HEK293 (cell line): Measurements from ENCODE around the gene LPCAT1.

Source experiments
- CTCF ChIA-PET: fragments of 350-600 bp; formaldehyde crosslinking; extraction: SDS; loops from one replicate; lab custom pipeline; 2021; ENCODE audit warnings: antibody characterized with exemption; lab: Yijun Ruan, JAX
- POLR2A ChIA-PET: fragments of 300-600 bp; formaldehyde crosslinking; extraction: SDS; loops from one replicate; lab custom pipeline; 2020; ENCODE audit warnings: antibody characterized with exemption, inconsistent platforms; lab: Yijun Ruan, JAX
- H3K27ac ChIP-seq: fragments of 200-500 bp; sonication (Bioruptor generic); 2 replicates; pipeline ENCODE4 v1.5.1; 2014; ENCODE audit warnings: low read depth, low read length, control low read depth, inconsistent platforms; ENCODE audit errors: extremely low read depth
- H3K36me3 ChIP-seq, 2 experiments: fragments of 200-500 bp in 1 of 2; sonication (Bioruptor generic) in 1 of 2; 1 replicate in 1 of 2; 2 replicates in 1 of 2; pipeline ENCODE4 v1.5.1; 2014 to 2017; ENCODE audit warnings: inconsistent platforms in 2 of 2, low read length in 2 of 2; ENCODE audit not compliant: control insufficient read depth in 2 of 2, insufficient read depth in 1 of 2
- H3K4me1 ChIP-seq: fragments of 200-500 bp; sonication (Bioruptor generic); 2 replicates; pipeline ENCODE4 v1.5.1; 2014; ENCODE audit warnings: mild to moderate bottlenecking, low read length, inconsistent platforms; ENCODE audit not compliant: control insufficient read depth, insufficient read depth
- H3K4me3 ChIP-seq: 2 replicates; pipeline ENCODE4 v1.5.1; 2011; ENCODE audit warnings: low read depth, mild to moderate bottlenecking, control low read depth, low read length, moderate library complexity
- H3K9me3 ChIP-seq: fragments of 200-500 bp; sonication (Bioruptor generic); 2 replicates; pipeline ENCODE4 v1.5.1; 2014; ENCODE audit warnings: low read depth, low read length, inconsistent platforms; ENCODE audit not compliant: control insufficient read depth, insufficient read depth
- HOXC10 ChIP-seq: sonication (generic); formaldehyde crosslinking; IDR thresholded peaks from 2 replicates; pipeline ENCODE4 v1.8.1; 2023; ENCODE audit warnings: mild to moderate bottlenecking, missing genetic modification reagents
- PRDM1 ChIP-seq: fragments of 450-650 bp; formaldehyde crosslinking; IDR thresholded peaks from 2 replicates; pipeline ENCODE4; 2016; ENCODE audit warnings: missing biosample characterization, missing genetic modification characterization
- SCRT2 ChIP-seq: fragments of 450-650 bp; formaldehyde crosslinking; IDR thresholded peaks from 2 replicates; pipeline ENCODE4 v1.5.1; 2016; ENCODE audit warnings: missing biosample characterization, missing genetic modification characterization
- ZNF2 ChIP-seq: fragments of 450-650 bp; formaldehyde crosslinking; IDR thresholded peaks from 2 replicates; pipeline ENCODE4 v1.5.1; 2016; ENCODE audit warnings: missing biosample characterization, missing genetic modification characterization
- ZNF292 ChIP-seq: fragments of 450-650 bp; formaldehyde crosslinking; IDR thresholded peaks from 2 replicates; pipeline ENCODE4 v1.5.1; 2016; ENCODE audit warnings: low read depth, missing biosample characterization, missing genetic modification characterization, borderline replicate concordance
- ZNF335 ChIP-seq: fragments of 450-650 bp; formaldehyde crosslinking; conservative IDR thresholded peaks from 2 replicates; pipeline ENCODE4 v1.5.1; 2016; ENCODE audit warnings: missing biosample characterization, missing genetic modification characterization
- ZNF350 ChIP-seq: fragments of 450-650 bp; formaldehyde crosslinking; IDR thresholded peaks from 2 replicates; pipeline ENCODE4 v1.5.0; 2017; ENCODE audit warnings: missing biosample characterization, mild to moderate bottlenecking, missing genetic modification characterization
- ZNF394 ChIP-seq: fragments of 450-650 bp; formaldehyde crosslinking; IDR thresholded peaks from 2 replicates; pipeline ENCODE4 v1.5.1; 2016; ENCODE audit warnings: missing biosample characterization, missing genetic modification characterization, mild to moderate bottlenecking, moderate library complexity, borderline replicate concordance
- ZNF521 ChIP-seq: fragments of 450-650 bp; formaldehyde crosslinking; IDR thresholded peaks from 2 replicates; pipeline ENCODE4 v1.5.1; 2017; ENCODE audit warnings: missing biosample characterization, mild to moderate bottlenecking, missing genetic modification characterization
- ZNF571 ChIP-seq: fragments of 450-650 bp; formaldehyde crosslinking; IDR thresholded peaks from 2 replicates; pipeline ENCODE4 v1.5.0; 2017; ENCODE audit warnings: missing biosample characterization, missing genetic modification characterization
- ZNF610 ChIP-seq: fragments of 450-650 bp; formaldehyde crosslinking; IDR thresholded peaks from 2 replicates; pipeline ENCODE4 v1.5.1; 2016; ENCODE audit warnings: missing biosample characterization, missing genetic modification characterization, borderline replicate concordance
- ZNF623 ChIP-seq: fragments of 450-650 bp; formaldehyde crosslinking; IDR thresholded peaks from 2 replicates; pipeline ENCODE4 v1.5.1; 2016; ENCODE audit warnings: missing biosample characterization, missing genetic modification characterization
- ZNF768 ChIP-seq: fragments of 450-650 bp; formaldehyde crosslinking; IDR thresholded peaks from 2 replicates; pipeline ENCODE4 v1.5.1; 2018; ENCODE audit warnings: missing biosample characterization, mild to moderate bottlenecking, missing genetic modification characterization
- ZNF830 ChIP-seq: fragments of 450-650 bp; IDR thresholded peaks from 2 replicates; pipeline ENCODE4 v1.5.0; 2018; ENCODE audit warnings: missing biosample characterization, missing genetic modification characterization, low read depth, mild to moderate bottlenecking, moderate library complexity
- TF ChIP-seq, protein P1 (sequence below): fragments of 450-650 bp; formaldehyde crosslinking; IDR thresholded peaks from 2 replicates; pipeline ENCODE4 v1.5.1; 2016; ENCODE audit warnings: missing biosample characterization, missing genetic modification characterization
- TF ChIP-seq, protein P2 (sequence below): fragments of 450-650 bp; formaldehyde crosslinking; IDR thresholded peaks from 2 replicates; pipeline ENCODE4 v1.5.1; 2016; ENCODE audit warnings: missing biosample characterization, missing genetic modification characterization
- TF ChIP-seq, protein P3 (sequence below): fragments of 450-650 bp; formaldehyde crosslinking; IDR thresholded peaks from 2 replicates; pipeline ENCODE4 v1.5.1; 2017; ENCODE audit warnings: missing biosample characterization, missing genetic modification characterization
- TF ChIP-seq, protein P4 (sequence below): fragments of 450-650 bp; formaldehyde crosslinking; IDR thresholded peaks from 2 replicates; pipeline ENCODE4 v1.5.1; 2016; ENCODE audit warnings: missing biosample characterization, missing genetic modification characterization
- TF ChIP-seq, protein P5 (sequence below): fragments of 450-650 bp; formaldehyde crosslinking; IDR thresholded peaks from 2 replicates; pipeline ENCODE4 v1.5.1; 2016; ENCODE audit warnings: missing biosample characterization, missing genetic modification characterization
- TF ChIP-seq, protein P6 (sequence below): fragments of 450-650 bp; formaldehyde crosslinking; conservative IDR thresholded peaks from 2 replicates; pipeline ENCODE4 v1.5.1; 2016; ENCODE audit warnings: low read depth, missing biosample characterization, missing genetic modification characterization
- TF ChIP-seq, protein P7 (sequence below): fragments of 450-650 bp; formaldehyde crosslinking; IDR thresholded peaks from 2 replicates; pipeline ENCODE4 v1.5.1; 2016; ENCODE audit warnings: missing biosample characterization, missing genetic modification characterization, borderline replicate concordance

LPCAT1 gene

DNA sequence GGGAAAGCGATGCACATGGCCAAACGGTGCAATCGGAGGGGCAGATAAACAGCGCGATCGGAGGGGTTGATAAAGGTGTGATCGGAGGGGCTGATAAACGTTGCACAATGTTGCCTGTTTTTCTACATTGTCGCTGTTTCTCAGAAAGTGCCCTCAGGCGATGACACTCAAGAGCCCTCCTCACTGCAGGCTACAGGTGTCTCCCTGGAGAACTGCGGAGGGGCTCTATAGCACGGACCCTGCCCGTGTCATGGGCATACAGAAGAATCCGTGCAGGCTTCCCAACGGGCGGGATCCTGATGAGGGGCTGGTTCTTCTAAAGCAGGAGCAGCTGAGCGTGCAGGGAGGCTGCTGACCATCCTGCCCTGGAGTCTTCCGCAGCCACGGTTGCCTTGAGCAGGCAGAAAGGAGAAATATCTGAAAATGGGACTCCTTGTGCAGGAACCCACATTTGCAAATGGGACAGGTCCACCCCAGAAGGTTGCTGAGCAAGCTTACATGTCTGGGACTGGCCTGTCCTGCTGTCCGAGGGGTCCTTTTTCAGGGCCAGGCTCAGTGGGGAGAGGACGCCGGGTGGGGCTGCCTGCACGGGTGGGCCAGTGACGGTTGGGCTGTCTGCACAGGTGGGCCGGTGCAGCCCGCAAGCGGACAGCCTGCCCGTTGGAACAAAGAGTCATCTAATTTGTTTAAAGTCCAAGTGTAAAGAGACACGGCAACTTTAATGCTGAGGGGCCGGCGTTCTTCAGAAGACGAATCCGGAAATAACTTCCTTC lies 25.1 kb upstream of the LPCAT1 start:
- TF ChIP-seq, protein P1, sequence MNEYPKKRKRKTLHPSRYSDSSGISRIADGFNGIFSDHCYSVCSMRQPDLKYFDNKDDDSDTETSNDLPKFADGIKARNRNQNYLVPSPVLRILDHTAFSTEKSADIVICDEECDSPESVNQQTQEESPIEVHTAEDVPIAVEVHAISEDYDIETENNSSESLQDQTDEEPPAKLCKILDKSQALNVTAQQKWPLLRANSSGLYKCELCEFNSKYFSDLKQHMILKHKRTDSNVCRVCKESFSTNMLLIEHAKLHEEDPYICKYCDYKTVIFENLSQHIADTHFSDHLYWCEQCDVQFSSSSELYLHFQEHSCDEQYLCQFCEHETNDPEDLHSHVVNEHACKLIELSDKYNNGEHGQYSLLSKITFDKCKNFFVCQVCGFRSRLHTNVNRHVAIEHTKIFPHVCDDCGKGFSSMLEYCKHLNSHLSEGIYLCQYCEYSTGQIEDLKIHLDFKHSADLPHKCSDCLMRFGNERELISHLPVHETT = no peak
- TF ChIP-seq SCRT2 = peak; percentile 27; the same call in 1 of the 2 replicates
- Histone ChIP-seq H3K27ac (no peak overlapping the region), H3K36me3 (no peaks in the 10 kb centered on the region), H3K4me1 (no peaks in the 10 kb centered on the region), H3K4me3 (no peak overlapping the region), H3K9me3 (no peaks in the 10 kb centered on the region)
- CTCF ChIA-PET = interaction anchor here (1.3 kb wide), 2 partner anchors 69 kb away, joined by 3 to 4 read pairs; no protein-coding TSS in a partner anchor
- POLR2A ChIA-PET = no interaction called here

DNA sequence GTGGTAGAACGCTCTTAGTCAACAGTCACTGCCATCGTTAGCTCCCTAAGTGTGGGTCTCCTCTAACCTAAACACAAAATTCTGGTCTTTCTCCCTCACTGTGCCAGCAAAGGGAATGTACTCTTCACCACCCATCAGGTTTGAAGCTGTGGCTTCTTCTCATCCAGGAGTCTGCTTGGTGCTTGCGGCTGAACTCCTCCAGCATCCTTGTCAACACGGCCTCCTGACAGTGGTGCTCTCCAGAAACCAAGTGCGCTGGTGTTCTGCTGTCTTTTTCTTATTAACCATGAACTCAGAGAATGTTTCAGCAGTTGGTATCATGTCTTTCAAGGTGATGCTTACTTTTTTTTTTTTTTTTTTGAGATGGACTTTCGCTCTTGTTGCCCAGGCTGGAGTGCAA lies 23.9 kb upstream of the LPCAT1 start:
- CTCF ChIA-PET = interaction anchor here (1.3 kb wide), 1 partner anchor 68 kb away, joined by 3 read pairs; no protein-coding TSS in a partner anchor
- H3K27ac ChIP-seq = no peak overlapping the region

DNA sequence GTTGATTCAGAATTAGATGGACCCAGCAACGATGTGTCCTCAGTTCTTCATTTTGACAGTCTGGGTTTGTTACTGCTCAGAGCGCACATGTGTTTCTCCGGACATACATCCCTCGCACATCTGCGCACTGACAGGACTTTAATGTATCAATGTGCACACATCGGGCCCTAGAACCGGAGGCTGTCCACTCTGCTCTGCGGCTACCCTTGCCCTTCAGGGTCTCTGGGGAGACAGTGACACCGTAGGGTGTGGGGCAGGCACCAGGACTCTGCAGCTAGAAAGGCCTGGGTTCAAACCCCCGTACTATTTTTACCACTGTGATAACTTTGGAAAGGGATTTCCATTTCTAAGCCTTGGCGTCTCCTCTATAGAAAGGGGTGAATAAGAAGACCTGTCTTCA lies 23.5 kb upstream of the LPCAT1 start:
- H3K36me3 ChIP-seq = no peaks in the 10 kb centered on the region
- H3K9me3 ChIP-seq = no peaks in the 10 kb centered on the region
- H3K4me1 ChIP-seq = no peaks in the 10 kb centered on the region
- no peak overlapping the region for H3K27ac ChIP-seq
- ChIA-PET POLR2A (no interaction called here), CTCF (no interaction called here)
- no peak overlapping the region for H3K4me3 ChIP-seq
- no peak for TF ChIP-seq ZNF521 (tag by site-specific recombination)
- TF ChIP-seq, protein P2, sequence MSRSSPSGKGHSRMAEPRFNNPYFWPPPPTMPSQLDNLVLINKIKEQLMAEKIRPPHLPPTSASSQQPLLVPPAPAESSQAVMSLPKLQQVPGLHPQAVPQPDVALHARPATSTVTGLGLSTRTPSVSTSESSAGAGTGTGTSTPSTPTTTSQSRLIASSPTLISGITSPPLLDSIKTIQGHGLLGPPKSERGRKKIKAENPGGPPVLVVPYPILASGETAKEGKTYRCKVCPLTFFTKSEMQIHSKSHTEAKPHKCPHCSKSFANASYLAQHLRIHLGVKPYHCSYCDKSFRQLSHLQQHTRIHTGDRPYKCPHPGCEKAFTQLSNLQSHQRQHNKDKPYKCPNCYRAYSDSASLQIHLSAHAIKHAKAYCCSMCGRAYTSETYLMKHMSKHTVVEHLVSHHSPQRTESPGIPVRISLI = no peak
- no peak for TF ChIP-seq ZNF335 (tag by site-specific recombination)
- no peak for TF ChIP-seq ZNF394
- TF ChIP-seq ZNF292 (tag by site-specific recombination) = no peak
- TF ChIP-seq, protein P3, sequence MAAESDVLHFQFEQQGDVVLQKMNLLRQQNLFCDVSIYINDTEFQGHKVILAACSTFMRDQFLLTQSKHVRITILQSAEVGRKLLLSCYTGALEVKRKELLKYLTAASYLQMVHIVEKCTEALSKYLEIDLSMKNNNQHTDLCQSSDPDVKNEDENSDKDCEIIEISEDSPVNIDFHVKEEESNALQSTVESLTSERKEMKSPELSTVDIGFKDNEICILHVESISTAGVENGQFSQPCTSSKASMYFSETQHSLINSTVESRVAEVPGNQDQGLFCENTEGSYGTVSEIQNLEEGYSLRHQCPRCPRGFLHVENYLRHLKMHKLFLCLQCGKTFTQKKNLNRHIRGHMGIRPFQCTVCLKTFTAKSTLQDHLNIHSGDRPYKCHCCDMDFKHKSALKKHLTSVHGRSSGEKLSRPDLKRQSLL (tag by site-specific recombination) = no peak
- TF ChIP-seq, protein P4, sequence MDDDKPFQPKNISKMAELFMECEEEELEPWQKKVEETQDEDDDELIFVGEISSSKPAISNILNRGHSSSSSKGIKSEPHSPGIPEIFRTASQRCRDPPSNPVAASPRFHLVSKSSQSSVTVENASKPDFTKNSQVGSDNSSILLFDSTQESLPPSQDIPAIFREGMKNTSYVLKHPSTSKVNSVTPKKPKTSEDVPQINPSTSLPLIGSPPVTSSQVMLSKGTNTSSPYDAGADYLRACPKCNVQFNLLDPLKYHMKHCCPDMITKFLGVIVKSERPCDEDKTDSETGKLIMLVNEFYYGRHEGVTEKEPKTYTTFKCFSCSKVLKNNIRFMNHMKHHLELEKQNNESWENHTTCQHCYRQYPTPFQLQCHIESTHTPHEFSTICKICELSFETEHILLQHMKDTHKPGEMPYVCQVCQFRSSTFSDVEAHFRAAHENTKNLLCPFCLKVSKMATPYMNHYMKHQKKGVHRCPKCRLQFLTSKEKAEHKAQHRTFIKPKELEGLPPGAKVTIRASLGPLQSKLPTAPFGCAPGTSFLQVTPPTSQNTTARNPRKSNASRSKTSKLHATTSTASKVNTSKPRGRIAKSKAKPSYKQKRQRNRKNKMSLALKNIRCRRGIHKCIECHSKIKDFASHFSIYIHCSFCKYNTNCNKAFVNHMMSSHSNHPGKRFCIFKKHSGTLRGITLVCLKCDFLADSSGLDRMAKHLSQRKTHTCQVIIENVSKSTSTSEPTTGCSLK (tag by site-specific recombination) = no peak

More for the DNA sequence above, 23.9 kb upstream of the LPCAT1 start:
- no peak overlapping the region for H3K4me3 ChIP-seq
- H3K36me3 ChIP-seq = no peaks in the 10 kb centered on the region
- TF ChIP-seq, protein P5, sequence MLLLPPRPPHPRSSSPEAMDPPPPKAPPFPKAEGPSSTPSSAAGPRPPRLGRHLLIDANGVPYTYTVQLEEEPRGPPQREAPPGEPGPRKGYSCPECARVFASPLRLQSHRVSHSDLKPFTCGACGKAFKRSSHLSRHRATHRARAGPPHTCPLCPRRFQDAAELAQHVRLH = no peak
- TF ChIP-seq ZNF830 (tag by site-specific recombination) (no peak), HOXC10 (no peak), ZNF571 (tag by site-specific recombination) (no peak), ZNF350 (tag by site-specific recombination) (no peak), ZNF768 (tag by site-specific recombination) (no peak), ZNF2 (tag by site-specific recombination) (no peak), ZNF610 (tag by site-specific recombination) (no peak), ZNF623 (no peak), PRDM1 (tag by site-specific recombination) (no peak)
- TF ChIP-seq, protein P6, sequence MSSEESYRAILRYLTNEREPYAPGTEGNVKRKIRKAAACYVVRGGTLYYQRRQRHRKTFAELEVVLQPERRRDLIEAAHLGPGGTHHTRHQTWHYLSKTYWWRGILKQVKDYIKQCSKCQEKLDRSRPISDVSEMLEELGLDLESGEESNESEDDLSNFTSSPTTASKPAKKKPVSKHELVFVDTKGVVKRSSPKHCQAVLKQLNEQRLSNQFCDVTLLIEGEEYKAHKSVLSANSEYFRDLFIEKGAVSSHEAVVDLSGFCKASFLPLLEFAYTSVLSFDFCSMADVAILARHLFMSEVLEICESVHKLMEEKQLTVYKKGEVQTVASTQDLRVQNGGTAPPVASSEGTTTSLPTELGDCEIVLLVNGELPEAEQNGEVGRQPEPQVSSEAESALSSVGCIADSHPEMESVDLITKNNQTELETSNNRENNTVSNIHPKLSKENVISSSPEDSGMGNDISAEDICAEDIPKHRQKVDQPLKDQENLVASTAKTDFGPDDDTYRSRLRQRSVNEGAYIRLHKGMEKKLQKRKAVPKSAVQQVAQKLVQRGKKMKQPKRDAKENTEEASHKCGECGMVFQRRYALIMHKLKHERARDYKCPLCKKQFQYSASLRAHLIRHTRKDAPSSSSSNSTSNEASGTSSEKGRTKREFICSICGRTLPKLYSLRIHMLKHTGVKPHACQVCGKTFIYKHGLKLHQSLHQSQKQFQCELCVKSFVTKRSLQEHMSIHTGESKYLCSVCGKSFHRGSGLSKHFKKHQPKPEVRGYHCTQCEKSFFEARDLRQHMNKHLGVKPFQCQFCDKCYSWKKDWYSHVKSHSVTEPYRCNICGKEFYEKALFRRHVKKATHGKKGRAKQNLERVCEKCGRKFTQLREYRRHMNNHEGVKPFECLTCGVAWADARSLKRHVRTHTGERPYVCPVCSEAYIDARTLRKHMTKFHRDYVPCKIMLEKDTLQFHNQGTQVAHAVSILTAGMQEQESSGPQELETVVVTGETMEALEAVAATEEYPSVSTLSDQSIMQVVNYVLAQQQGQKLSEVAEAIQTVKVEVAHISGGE (tag by site-specific recombination) = no peak
- TF ChIP-seq, protein P7, sequence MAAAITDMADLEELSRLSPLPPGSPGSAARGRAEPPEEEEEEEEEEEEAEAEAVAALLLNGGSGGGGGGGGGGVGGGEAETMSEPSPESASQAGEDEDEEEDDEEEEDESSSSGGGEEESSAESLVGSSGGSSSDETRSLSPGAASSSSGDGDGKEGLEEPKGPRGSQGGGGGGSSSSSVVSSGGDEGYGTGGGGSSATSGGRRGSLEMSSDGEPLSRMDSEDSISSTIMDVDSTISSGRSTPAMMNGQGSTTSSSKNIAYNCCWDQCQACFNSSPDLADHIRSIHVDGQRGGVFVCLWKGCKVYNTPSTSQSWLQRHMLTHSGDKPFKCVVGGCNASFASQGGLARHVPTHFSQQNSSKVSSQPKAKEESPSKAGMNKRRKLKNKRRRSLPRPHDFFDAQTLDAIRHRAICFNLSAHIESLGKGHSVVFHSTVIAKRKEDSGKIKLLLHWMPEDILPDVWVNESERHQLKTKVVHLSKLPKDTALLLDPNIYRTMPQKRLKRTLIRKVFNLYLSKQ (tag by site-specific recombination) = no peak
- no peaks in the 10 kb centered on the region for H3K9me3 ChIP-seq
- POLR2A ChIA-PET = interaction anchor here (0.6 kb wide), 1 partner anchor 1277 kb away, joined by 3 read pairs; no protein-coding TSS in a partner anchor
- H3K4me1 ChIP-seq = no peaks in the 10 kb centered on the region
